ENCODE data around the gene TLE3.

The TLE3 gene

GRCh38 chr15:70060214-70060992 is 37.3 kb downstream of the TLE3 start:
- no peak overlapping the region for H3K4me3 ChIP-seq (ENCODE audit: control insufficient read depth, low read depth, low read length)
- no peak for TF ChIP-seq CTCF (conservative IDR thresholded peaks at IDR 0.05; ENCODE audit: control insufficient read depth, insufficient read depth, low read depth, low read length)
- DNase-seq (ENCODE audit: low read depth) = no peak

- H3K4me3 ChIP-seq (ENCODE audit: control insufficient read depth, low read depth, low read length) = no peak overlapping the region
- TF ChIP-seq CTCF (conservative IDR thresholded peaks at IDR 0.05; ENCODE audit: control insufficient read depth, insufficient read depth, low read depth, low read length) = no peak
- DNase-seq (ENCODE audit: low read depth) = no peak
Measured at GRCh38 chr15:70059476-70060213, 38.1 kb downstream of the TLE3 start.

GRCh38 chr15:70058642-70059360 is 38.9 kb downstream of the TLE3 start:
- TF ChIP-seq CTCF (conservative IDR thresholded peaks at IDR 0.05; ENCODE audit: control insufficient read depth, insufficient read depth, low read depth, low read length) = no peak
- no peak overlapping the region for H3K4me3 ChIP-seq (ENCODE audit: control insufficient read depth, low read depth, low read length)
- DNase-seq (ENCODE audit: low read depth) = no peak

GRCh38 chr15:70057931-70058641 is 39.6 kb downstream of the TLE3 start:
- DNase-seq (ENCODE audit: low read depth) = no peak
- no peak for TF ChIP-seq CTCF (conservative IDR thresholded peaks at IDR 0.05; ENCODE audit: control insufficient read depth, insufficient read depth, low read depth, low read length)
- no peak overlapping the region for H3K4me3 ChIP-seq (ENCODE audit: control insufficient read depth, low read depth, low read length)

GRCh38 chr15:70056091-70056680 is 41.5 kb downstream of the TLE3 start:
- no peak for DNase-seq (ENCODE audit: low read depth)
- no peak for TF ChIP-seq CTCF (conservative IDR thresholded peaks at IDR 0.05; ENCODE audit: control insufficient read depth, insufficient read depth, low read depth, low read length)
- no peak overlapping the region for H3K4me3 ChIP-seq (ENCODE audit: control insufficient read depth, low read depth, low read length)

GRCh38 chr15:70055601-70056051 is 42.1 kb downstream of the TLE3 start:
- no peak for DNase-seq (ENCODE audit: low read depth)
- TF ChIP-seq CTCF (conservative IDR thresholded peaks at IDR 0.05; ENCODE audit: control insufficient read depth, insufficient read depth, low read depth, low read length) = no peak
- no peak overlapping the region for H3K4me3 ChIP-seq (ENCODE audit: control insufficient read depth, low read depth, low read length)

Measured in fibroblast of mammary gland (primary cell).